ENCODE results near the gene IRAG1. TPM values are rescaled to one million over a fixed set of nuclear protein-coding genes. Genes with fewer than 3 reads are reported as not detected.

The IRAG1 gene
- total and polyA plus RNA-seq, 2 of the 13 experiments (the other 11 are each of a cell fraction or from before 2014, with no cell fraction given) = 0.13 to 0.20 TPM

GRCh38 chr11:10735481-10736475, 42.2 kb upstream of the IRAG1 start (continued):
- TF ChIP-seq ZNF672 (CRISPR knock-in tag; IDR thresholded peaks at IDR 0.05) = no peak
- no peak for TF ChIP-seq HOXA9 (CRISPR knock-in tag; IDR thresholded peaks at IDR 0.05; ENCODE audit: borderline replicate concordance)
- no peak for TF ChIP-seq SUZ12 (IDR thresholded peaks at IDR 0.05; ENCODE audit: low read depth, low read length)
- no peak for TF ChIP-seq NAIF1 (CRISPR knock-in tag; IDR thresholded peaks at IDR 0.05; ENCODE audit: borderline replicate concordance)
- no peak for TF ChIP-seq ZNF777 (CRISPR knock-in tag; IDR thresholded peaks at IDR 0.05)
- TF ChIP-seq, protein P1, sequence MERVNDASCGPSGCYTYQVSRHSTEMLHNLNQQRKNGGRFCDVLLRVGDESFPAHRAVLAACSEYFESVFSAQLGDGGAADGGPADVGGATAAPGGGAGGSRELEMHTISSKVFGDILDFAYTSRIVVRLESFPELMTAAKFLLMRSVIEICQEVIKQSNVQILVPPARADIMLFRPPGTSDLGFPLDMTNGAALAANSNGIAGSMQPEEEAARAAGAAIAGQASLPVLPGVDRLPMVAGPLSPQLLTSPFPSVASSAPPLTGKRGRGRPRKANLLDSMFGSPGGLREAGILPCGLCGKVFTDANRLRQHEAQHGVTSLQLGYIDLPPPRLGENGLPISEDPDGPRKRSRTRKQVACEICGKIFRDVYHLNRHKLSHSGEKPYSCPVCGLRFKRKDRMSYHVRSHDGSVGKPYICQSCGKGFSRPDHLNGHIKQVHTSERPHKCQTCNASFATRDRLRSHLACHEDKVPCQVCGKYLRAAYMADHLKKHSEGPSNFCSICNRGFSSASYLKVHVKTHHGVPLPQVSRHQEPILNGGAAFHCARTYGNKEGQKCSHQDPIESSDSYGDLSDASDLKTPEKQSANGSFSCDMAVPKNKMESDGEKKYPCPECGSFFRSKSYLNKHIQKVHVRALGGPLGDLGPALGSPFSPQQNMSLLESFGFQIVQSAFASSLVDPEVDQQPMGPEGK (CRISPR knock-in tag; IDR thresholded peaks at IDR 0.05) = peak; percentile 65
- no peak for TF ChIP-seq ZNF207 (IDR thresholded peaks at IDR 0.05; ENCODE audit: borderline replicate concordance)
- TF ChIP-seq ZNF709 (CRISPR knock-in tag; IDR thresholded peaks at IDR 0.05) = no peak
- TF ChIP-seq SRSF1 (optimal IDR thresholded peaks at IDR 0.05; ENCODE audit: low read depth, low read length) = no peak
- TF ChIP-seq, protein P2, sequence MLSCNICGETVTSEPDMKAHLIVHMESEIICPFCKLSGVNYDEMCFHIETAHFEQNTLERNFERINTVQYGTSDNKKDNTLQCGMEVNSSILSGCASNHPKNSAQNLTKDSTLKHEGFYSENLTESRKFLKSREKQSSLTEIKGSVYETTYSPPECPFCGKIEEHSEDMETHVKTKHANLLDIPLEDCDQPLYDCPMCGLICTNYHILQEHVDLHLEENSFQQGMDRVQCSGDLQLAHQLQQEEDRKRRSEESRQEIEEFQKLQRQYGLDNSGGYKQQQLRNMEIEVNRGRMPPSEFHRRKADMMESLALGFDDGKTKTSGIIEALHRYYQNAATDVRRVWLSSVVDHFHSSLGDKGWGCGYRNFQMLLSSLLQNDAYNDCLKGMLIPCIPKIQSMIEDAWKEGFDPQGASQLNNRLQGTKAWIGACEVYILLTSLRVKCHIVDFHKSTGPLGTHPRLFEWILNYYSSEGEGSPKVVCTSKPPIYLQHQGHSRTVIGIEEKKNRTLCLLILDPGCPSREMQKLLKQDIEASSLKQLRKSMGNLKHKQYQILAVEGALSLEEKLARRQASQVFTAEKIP (CRISPR knock-in tag; IDR thresholded peaks at IDR 0.05; ENCODE audit: borderline replicate concordance) = no peak
- no peak for TF ChIP-seq NCOR1 (IDR thresholded peaks at IDR 0.05; ENCODE audit: borderline replicate concordance, low read length)
- TF ChIP-seq ZBTB7B (CRISPR knock-in tag; IDR thresholded peaks at IDR 0.05) = peak; percentile 83
- TF ChIP-seq EHMT2 (IDR thresholded peaks at IDR 0.05; ENCODE audit: borderline replicate concordance, low read depth, low read length) = no peak
- TF ChIP-seq ZNF570 (CRISPR knock-in tag; IDR thresholded peaks at IDR 0.05; ENCODE audit: borderline replicate concordance) = no peak
- no peak for TF ChIP-seq DR1 (CRISPR knock-in tag; IDR thresholded peaks at IDR 0.05)
- no peak for TF ChIP-seq ZNF766 (CRISPR knock-in tag; IDR thresholded peaks at IDR 0.05; ENCODE audit: borderline replicate concordance)
- TF ChIP-seq, protein P3, sequence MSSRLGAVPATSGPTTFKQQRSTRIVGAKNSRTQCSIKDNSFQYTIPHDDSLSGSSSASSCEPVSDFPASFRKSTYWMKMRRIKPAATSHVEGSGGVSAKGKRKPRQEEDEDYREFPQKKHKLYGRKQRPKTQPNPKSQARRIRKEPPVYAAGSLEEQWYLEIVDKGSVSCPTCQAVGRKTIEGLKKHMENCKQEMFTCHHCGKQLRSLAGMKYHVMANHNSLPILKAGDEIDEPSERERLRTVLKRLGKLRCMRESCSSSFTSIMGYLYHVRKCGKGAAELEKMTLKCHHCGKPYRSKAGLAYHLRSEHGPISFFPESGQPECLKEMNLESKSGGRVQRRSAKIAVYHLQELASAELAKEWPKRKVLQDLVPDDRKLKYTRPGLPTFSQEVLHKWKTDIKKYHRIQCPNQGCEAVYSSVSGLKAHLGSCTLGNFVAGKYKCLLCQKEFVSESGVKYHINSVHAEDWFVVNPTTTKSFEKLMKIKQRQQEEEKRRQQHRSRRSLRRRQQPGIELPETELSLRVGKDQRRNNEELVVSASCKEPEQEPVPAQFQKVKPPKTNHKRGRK (CRISPR knock-in tag; IDR thresholded peaks at IDR 0.05) = no peak
- TF ChIP-seq PAF1 (CRISPR knock-in tag; IDR thresholded peaks at IDR 0.05) = no peak
- no peak for TF ChIP-seq ZNF235 (CRISPR knock-in tag; IDR thresholded peaks at IDR 0.05; ENCODE audit: borderline replicate concordance)
- TF ChIP-seq HNRNPK (IDR thresholded peaks at IDR 0.05; ENCODE audit: low read depth, low read length, poor library complexity, severe bottlenecking) = no peak
- TF ChIP-seq ZNF75D (CRISPR knock-in tag; IDR thresholded peaks at IDR 0.05; ENCODE audit: borderline replicate concordance) = no peak
- TF ChIP-seq NFATC3 (CRISPR knock-in tag; IDR thresholded peaks at IDR 0.05) = no peak
- TF ChIP-seq TEF (CRISPR knock-in tag; IDR thresholded peaks at IDR 0.05) = no peak
